GM18502 (cell line): ENCODE measurements around the gene ZNF831.

ENCODE experiments used
- ATAC-seq: cut with Tn5 transposase; IDR thresholded peaks from one replicate; pipeline ENCODE4 v1.9.1; 2021; ENCODE audit warnings: mild to moderate bottlenecking; ENCODE audit not compliant: unreplicated experiment, poor library complexity

The ZNF831 gene

DNA sequence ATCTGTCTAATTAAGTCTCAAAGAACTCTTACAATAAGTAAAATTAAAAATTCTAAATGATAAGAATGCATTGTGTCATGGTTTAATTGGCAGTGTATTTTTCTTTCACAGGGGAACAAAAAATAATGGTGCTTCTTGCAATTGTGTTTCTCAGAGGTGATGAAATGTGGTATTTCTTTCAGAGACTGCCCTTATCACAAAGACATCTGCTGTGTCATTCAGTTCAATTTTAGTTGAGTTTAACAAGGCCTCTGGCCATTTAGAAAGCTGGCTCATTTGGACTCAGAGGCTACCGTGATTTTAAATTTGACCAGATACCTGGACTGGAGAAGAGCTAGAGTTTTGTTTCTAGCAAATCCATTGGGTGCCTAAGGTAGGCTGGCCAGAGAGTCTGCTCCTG lies 23.6 kb upstream of the ZNF831 start:
- ATAC-seq, result no peak

DNA sequence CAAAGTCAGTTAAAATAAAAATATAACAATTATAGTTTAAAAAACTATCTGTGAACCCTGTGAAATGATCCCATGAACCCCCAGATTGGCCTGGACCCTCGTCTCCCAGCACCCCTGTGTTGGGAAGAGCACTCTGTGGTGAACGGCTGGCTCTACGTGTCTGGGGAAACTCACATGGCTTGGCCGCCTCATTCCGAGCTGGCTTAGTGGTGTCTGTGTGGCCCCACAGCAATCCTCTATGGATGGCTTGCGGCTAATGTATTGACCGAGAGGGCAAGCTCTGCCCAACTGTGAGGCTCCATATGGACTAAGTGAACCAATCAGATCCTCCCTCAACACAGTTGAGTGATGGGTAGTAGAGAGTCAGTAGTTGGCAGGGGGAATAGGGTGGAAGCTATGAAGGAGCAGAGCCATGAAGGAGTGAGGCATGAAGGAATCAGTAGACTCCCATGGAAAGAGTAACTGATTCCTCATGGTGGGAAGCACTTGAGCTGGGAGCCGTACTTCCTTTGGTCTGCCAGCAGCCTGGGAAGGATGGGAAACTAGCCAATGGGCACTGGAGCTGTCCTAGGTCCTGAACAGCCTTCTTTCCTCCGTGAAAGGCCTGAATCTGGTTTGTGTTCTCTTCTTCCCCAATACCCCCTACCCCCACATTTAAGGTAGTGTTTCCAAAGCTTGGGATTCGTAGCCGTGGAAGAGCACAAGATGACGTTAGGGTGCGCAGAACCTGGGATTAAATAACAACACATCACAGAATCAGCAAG lies 21.6 kb upstream of the ZNF831 start:
- ATAC-seq, result no peak

DNA sequence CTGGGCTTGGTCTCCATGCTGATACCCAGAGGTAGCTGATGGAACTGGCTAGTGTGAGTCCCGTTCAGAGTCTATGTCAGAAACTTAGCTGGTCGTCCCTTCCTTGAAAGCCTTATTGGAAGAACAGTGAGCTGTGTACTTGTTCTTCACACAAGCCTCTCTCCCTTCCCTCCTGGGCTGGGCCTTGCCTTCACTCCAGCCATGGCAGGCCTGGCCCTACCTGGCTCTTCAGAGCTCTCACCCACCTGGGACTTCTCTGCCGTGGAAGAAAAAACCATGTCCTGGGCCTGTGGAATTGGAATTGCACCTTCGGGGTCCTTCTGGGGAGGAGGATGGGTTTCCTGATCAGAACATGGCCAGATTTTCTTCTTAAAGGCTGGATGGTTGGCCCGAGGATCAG lies 20.3 kb upstream of the ZNF831 start:
- no peak for ATAC-seq

DNA sequence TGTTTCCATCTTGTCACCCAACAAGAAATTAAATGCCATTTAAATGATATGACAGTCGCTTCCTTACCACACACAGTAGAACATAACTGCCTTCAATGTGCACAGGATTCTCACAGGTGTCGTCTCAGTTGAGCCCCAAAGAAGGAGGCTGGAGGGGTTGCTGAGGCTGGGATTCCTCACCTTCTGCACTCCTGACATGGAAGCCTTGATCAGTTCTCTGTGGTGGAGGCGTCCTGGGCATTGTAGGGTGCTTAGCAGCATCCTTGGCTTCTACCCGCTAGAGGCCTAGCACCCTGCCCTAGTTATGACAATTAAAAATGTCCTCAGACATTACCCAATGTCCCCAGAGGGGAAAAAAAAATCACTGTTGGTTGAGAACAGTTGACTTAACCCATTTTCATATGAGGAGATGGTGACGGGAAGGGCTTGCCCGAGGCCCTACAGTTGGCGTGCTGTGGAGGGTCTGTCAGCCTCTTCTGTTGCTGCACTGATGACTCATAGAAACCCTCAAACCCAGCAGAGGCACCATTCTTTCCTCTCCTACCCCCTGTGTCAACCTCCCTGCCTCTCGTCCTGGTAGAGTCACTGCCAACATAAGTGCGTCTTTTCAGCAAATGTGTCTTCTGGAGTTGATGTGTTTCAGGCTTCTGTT lies 19.3 kb upstream of the ZNF831 start:
- no peak for ATAC-seq

DNA sequence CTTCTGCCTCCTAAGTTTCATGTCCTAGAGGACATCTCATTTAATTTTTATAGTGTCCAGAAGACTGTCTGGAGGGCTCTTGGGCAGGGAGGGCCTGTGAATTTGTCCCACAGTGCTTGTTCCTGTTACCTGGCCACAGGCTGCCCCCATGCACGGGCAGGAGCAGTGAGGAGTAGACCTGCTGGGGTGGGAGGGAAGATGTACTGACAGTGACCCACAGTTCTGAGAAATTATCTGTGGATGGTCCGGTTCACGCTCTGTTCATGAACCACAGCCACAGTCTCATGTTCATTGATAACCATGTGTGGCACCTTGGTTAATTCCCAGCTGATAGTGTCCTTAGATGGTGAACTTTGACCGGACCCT lies 18.8 kb upstream of the ZNF831 start:
- no peak for ATAC-seq

DNA sequence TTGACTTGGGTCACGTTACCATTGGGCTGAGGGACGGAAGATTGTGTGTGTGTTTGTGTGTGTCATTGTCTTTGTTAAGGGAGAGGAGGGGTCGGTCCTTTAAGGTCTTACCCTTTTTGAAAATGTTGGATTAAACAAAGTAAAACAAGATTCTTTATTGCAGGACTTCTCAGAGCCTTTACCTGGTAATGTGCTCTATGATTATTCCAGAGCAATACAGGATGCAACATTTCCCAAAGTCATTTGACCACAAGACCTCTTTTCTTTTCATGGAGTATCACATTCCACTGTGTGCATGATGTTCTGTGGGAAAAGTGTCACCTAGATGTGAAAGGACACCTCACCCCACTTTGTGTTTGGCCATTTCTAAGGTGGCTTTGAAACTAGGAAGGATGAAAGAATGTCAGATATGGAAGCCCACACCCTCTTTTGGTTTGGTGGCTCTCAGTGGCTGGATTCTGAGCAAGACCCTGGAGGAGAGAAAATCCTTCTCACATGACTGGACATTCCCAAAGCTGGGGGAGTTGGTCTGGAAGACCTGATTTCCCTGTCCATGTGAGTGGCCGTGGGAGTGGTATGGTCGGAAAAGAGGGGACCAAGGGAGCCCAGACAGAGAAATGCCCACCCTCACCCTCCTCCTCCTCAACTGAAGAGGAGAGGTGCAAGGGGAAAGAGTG lies 18.2 kb upstream of the ZNF831 start:
- ATAC-seq, result no peak

DNA sequence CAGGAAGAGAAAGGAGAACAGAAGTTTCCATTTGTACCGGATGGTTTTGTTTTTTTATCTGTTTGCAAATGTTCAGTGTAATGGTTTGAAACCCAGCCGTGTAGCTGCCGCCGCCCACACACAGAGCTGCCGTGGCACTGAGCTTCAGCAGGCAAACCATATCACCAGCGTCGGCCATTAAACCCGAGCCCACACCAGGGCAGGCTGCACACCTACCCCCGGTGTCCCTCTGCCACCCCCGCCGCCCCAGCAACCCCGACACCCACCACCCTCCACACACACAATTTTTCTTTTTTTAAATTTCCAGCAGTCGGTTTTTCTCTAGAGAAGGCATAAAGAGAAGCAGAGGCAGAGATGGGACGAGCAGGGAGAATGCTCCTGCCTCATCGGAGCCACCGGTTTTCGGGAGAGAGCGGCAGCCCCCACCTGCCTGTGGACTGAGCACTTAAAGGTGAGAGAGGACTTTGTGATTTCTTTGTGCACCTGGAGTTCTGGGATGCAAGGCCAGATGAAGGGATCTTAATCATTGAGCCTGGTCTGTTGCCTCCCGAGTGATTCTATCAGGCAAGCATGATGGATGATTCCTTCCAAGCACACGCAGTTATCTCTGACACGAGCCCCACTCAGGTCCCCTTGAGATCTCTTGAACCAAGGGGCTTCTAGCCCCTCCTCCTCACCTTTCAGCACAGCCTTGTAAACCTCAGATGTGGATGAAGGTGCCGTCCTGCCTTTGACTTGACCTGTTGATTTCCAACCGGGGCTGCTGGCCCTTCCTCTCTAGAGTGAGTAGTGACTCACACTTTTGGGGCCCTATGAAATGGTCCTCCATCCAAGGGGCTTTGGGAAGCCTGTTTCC lies 17.5 kb upstream of the ZNF831 start:
- ATAC-seq, result no peak

DNA sequence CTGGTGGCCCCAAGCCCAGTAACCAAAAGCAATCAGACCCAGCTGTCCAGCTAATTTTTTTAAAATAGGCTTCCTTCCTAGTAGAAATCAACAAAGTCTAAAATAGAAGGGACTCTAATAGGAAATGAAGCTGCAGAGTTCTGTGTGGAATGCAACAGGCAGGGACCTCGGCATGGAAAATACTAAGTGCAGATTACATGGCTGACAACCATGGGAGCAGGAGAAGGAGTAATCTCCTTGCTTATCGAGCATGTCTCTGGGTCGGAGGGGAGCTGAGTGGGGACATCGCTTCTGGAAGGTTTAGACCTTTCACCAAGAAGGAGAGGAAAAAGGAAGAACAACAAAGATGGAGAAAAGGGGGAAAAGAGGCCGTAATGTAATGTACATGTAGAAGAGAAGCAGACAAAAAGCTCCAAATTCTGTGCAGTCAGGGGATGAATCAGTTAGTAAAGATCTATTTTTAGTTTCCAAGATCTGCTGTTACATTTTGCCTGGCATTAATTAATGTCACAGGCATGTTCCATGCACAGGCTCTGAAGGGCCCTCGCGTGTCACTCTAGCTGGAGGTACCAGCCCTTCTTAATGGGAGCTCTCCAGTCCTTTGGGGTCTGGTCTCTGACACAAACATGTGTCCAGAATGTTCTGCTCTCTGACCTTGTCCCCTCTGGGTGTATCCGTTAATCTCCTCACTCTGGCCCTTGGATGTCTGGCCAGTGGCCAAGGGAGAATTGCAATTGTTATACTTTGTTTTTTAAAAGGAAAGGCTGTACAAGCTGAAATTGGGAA lies 16.6 kb upstream of the ZNF831 start:
- ATAC-seq, result no peak

DNA sequence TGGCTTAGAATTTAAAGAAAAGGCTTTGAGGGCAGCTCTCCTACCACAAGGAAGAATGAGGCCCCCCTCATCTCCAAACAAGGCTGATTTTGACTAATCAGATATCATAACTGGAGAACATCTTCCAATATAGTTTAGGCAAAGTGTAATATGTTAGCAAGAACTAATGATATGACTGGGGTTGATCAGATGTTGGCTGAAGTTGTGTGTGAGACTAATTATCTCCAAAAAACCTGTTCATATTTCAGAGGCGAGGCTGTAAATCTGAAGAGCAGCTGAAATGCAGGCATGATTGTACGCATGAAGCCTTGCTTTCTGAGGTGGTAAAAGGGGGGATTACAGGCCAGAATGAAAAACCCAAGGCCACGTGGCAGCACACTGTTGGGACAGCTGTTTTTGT lies 16.0 kb upstream of the ZNF831 start:
- ATAC-seq, result no peak

DNA sequence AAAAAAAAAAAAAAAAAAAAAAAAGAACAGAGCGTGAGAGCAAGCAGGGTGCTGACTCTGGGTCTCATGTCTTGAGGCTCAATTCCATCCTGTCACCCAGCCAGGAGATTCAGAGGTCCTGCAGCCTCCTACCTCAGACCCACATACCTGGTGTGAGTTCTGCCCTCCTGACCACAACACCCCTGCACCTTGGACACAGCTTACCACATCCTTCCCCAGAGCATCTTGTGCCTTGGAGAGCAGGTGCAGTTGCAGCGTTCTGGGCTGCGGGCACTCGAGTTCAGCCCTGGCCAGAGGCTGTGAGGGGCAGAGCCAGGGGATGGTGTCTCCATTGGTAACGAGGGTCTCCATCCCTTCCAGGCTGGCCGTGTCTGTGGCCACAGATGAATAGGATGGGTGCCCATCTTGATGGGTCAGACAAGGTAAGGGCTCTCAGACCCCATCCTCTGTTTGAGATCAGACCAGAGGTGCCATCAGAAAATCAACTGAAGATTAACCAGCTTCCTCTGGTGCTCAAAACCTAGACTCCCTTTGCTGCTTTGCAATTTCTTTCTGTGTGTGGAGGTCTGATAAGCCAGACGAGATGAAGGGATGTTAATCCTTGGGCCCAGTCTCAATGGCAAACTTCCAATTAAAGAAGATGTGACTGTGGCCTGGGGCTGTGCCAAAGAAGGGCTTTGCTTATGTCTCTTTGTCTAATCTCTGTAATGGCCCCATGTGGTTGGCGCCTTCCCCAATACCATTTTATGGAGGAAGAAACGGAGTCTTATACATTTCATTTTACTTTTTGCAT lies 14.7 kb upstream of the ZNF831 start:
- no peak for ATAC-seq

DNA sequence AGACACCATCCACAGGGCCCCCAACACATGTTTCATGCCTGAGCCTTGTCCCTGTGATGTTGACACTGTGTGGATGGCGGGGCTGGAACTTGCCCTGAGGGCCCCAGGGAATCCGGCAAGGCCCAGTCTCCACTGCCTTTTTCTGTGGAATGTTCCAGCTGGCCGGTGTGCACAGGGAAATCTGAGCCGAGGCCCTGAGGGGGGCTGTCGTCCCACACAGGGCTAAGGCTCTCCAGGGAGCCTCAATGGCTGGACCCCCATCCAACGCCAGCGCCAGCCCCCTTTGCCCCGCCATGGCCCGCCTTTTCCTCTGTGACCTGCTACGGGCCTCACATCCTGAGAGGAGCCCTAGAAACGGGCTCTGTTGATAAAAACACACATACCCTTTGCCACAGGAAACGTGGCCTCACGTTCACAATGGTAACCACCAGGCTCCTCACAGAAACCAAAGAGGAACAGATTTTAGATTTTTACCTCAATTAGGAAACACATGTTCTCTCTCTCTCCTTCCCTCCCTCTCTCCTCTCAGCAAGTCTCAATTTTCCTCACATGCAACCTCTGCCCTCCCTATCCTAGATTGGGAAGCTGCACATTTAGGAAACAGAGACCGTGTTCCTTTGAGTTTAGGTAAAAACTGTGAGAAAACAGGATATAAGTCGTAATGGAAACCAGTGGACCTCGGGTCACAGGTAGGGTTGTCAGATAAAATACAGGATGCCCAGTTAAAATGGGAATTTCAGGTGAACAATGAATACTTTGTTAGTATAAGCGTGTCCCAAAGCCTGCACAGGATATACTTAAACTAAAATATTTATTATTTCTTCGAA lies 13.7 kb upstream of the ZNF831 start:
- no peak for ATAC-seq

DNA sequence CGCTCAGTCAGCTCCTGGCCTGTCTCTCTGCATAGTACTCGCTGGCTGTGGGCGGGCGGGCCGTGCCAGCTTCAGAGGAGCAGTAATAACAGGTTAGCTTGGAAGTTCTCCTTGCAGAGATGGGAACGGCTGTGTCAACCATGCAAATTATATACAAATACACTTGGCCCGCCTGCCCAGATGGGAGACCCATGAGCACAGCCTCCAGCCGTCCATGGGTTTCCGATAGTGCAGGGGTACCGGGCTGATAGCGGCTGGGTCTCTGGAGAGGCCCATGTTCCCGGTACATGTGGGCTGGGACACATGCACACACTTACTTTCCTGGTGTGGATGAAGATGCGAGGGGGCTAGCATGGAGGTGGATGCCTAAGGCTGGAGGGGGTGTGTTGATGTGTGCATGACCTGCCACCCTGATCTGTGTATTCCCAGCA lies 12.8 kb upstream of the ZNF831 start:
- no peak for ATAC-seq

DNA sequence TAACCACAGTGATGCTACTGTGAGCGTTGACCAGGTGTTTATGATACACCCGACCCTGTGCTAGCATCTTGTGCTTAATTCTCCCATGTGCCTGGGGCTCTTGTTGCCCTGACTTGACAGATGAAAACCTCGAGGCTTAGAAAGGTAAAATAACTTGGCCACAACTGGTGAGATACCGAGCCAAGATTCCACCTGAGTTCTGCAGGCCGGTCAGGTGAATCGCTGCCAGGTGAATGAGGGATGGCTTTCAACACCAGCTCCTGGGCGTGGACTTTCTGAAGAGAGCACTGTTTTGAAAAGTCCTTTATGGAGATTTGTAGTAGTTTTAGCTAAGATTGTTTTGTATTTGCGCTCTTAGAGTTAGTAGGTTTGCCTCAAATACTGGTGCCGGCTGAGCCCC lies 12.2 kb upstream of the ZNF831 start:
- ATAC-seq, result no peak

DNA sequence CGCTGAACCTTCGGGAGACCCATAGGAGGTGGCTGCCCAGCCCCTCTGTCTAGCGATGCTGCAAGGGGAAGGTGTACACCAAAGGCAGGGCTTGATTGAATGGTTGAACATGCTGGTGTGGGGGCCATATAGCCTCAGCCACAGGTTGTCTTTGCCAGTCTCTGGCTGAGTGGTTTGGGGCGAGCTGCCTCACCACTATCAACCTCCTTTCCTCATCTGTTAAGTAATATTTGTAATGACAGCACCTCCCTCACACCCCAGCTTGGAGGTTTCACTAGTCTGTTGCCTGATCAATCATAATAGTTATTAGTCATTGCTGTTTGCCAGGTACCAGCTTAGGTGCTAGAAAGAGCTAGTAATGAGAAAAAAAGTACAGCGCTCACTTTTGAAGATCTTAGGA lies 11.8 kb upstream of the ZNF831 start:
- no peak for ATAC-seq

DNA sequence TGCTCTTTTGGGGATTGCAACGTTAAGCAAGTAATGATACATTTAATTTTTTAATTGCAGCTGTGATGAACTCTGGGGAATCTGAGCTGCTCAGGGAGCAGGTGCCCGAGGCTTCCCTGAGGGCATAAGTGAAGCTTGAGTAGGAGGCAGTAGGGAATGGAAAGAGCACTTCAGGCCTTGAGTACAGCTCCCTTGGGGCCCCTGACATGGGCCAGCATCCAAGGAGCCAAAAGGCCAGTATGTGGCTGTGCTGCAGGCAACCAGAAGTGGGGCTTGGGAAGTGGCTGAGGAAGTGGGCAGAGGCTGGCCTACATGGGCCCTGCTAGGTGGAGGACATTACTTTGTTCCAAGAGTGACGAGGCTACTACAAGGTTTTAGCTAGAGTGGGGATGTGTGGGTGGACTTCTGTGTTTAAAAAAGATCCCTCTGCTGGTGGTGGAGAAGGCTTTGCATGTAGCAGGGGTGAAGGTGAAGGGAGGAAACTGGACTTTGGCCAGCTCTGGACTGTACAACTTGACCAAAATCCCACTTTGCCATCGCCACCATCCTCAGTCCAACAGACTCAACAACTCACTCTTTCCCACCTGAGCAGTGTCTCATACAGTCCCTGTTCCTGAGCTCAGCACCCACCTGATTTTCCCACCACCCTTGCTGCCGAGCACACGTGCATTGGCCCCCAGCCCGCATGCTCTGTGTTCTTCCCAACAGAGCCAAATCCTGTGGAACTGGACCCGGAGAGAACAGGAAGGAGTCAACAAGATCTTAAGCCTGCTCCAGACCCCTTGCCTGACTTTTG lies 10.9 kb upstream of the ZNF831 start:
- no peak for ATAC-seq

DNA sequence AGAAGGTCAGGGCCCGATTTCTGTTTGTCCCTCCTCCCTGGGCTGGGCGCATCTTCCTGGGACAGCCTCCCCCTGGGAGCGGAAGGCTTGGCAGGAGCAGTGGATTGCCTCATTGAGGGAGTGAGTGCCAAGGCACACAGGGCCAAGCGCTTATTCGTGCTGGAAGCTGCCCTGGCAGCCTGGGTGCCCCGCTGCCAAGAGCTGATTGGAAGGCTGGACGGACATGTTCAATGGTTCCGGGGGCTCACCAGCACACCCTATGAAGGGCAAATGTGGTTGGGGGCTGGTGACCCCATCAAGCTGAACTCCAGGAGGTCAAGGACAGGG lies 10.3 kb upstream of the ZNF831 start:
- ATAC-seq, result no peak

DNA sequence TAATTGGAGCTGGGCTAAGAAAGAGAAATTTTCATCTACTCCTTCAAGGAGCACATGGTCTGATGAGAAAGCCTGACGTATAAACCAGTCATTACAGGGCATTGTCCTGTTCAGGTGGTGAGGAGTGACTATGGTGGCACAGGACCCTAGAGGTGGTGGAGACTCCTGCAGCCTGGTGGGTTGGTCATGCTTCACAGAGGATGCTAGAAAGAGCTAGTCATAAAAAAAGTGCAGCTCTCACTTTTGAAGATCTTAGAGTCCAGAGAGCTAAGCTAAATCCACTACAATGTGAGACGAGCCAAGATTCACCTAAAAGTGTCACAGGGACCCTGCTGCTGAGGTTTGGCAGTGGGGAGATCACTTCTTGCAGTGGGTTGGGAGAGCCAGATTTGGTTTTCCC lies 9.8 kb upstream of the ZNF831 start:
- no peak for ATAC-seq
